OCI-LY7 (cell line): Measurements from ENCODE around the gene NXF1. TPM values are rescaled to one million over a fixed set of nuclear protein-coding genes. Genes with fewer than 3 reads are reported as not detected.
A peak's percentile ranks its signal among the peaks of the same experiment; 100 is the strongest.

Experiments used
- BruUV-seq: library from RNA; stranded (reverse); fragments of 400-500 nt; replicated peaks from 2 replicates; lab custom pipeline; 2021; lab: Mats Ljungman, UMichigan
- CTCF ChIA-PET: fragments of 300-600 bp; sonication (Branson Sonifier 250); formaldehyde crosslinking; loops from one replicate; lab custom pipeline; 2022; ENCODE audit warnings: antibody characterized with exemption; ENCODE audit not compliant: unreplicated experiment; lab: Charles Lee
- POLR2A ChIA-PET: fragments of 300-600 bp; sonication (Branson Sonifier 250); formaldehyde crosslinking; loops from one replicate; lab custom pipeline; 2022; ENCODE audit warnings: antibody characterized with exemption; lab: Charles Lee
- DNase-seq: peaks from one replicate; pipeline ENCODE4 v3.0.0-alpha.2; 2015; ENCODE audit warnings: low spot score
- H2AFZ ChIP-seq: fragments of 200-600 bp; sonication (generic), shearing (Covaris generic); 2 replicates; pipeline ENCODE4 v1.6.1; 2014; ENCODE audit warnings: mild to moderate bottlenecking, antibody characterized with exemption, low read length, moderate library complexity
- H3K27ac ChIP-seq: fragments of 200-600 bp; sonication (generic); 2 replicates; pipeline ENCODE4 v1.5.1; 2014; ENCODE audit warnings: mixed run types, low read depth, mild to moderate bottlenecking, moderate library complexity, low read length, inconsistent platforms; ENCODE audit not compliant: poor library complexity, severe bottlenecking
- H3K36me3 ChIP-seq: fragments of 200-600 bp; sonication (generic); 2 replicates; pipeline ENCODE4 v1.6.1; 2014; ENCODE audit warnings: mild to moderate bottlenecking, antibody characterized with exemption, low read length, moderate library complexity, mixed read lengths; ENCODE audit not compliant: insufficient read depth
- H3K4me1 ChIP-seq: fragments of 200-600 bp; sonication (generic); 2 replicates; pipeline ENCODE4 v1.5.1; 2014; ENCODE audit warnings: mild to moderate bottlenecking, low read length; ENCODE audit not compliant: insufficient read depth, poor library complexity, severe bottlenecking
- H3K4me2 ChIP-seq: fragments of 200-600 bp; sonication (generic); 2 replicates; pipeline ENCODE4 v1.6.1; 2014; ENCODE audit warnings: mild to moderate bottlenecking, low read length
- H3K4me3 ChIP-seq: fragments of 200-600 bp; sonication (generic); 2 replicates; pipeline ENCODE4 v1.5.1; 2014; ENCODE audit warnings: mild to moderate bottlenecking, low read depth, low read length; ENCODE audit not compliant: poor library complexity, severe bottlenecking
- H3K79me2 ChIP-seq: fragments of 200-600 bp; sonication (generic); 2 replicates; pipeline ENCODE4 v1.6.1; 2016; ENCODE audit warnings: low read depth, mild to moderate bottlenecking, low read length, moderate library complexity, mixed read lengths; ENCODE audit not compliant: insufficient read depth
- H3K9me2 ChIP-seq: fragments of 200-600 bp; sonication (generic); 2 replicates; pipeline ENCODE4 v1.6.1; 2016; ENCODE audit warnings: mild to moderate bottlenecking, low read length, mixed read lengths; ENCODE audit not compliant: insufficient read depth
- H3K9me3 ChIP-seq: fragments of 200-600 bp; sonication (generic); 2 replicates; pipeline ENCODE4 v1.6.1; 2014; ENCODE audit warnings: mild to moderate bottlenecking, mixed run types, low read length, mixed read lengths
- H4K20me1 ChIP-seq: fragments of 200-600 bp; sonication (generic); 2 replicates; pipeline ENCODE4 v1.6.1; 2014; ENCODE audit warnings: mild to moderate bottlenecking, antibody characterized with exemption, low read length, moderate library complexity, mixed read lengths; ENCODE audit not compliant: insufficient read depth
- CTCF ChIP-seq: fragments of 200-600 bp; sonication (generic); conservative IDR thresholded peaks from 2 replicates; pipeline ENCODE4 v1.5.1; 2014; ENCODE audit warnings: mild to moderate bottlenecking, antibody characterized with exemption, low read length, moderate library complexity, mixed read lengths
- EZH2phosphoT487 ChIP-seq: fragments of 200-600 bp; sonication (generic); IDR thresholded peaks from 2 replicates; pipeline ENCODE4 v1.6.1; 2018; ENCODE audit warnings: low read depth, borderline replicate concordance, mild to moderate bottlenecking, mixed run types, antibody characterized with exemption, low read length, moderate library complexity, mixed read lengths
- intact Hi-C: fragments of 100-400 bp; cut with micrococcal nuclease; formaldehyde crosslinking; loops from one replicate; pipeline ENCODE4 v1.10.0; 2022; ENCODE audit not compliant: unreplicated experiment
- total RNA-seq, 2 experiments: library from RNA; depleted of rRNA in 1 of 2; stranded (reverse); fragments of >200 nt in 1 of 2; shearing (Covaris generic) in 1 of 2; gene quantifications; 2 replicates each; pipeline ENCODE4 v1.2.3, GENCODE V29; 2014 to 2022

The NXF1 gene
- total RNA-seq, 2 experiments from 2014 or later = 53.3 to 62.0 TPM

- ChIA-PET POLR2A (interaction anchor here (0.6 to 1.9 kb wide), 18 partner anchors 9 to 248 kb away, joined by 3 to 11 read pairs (median 4); partner anchors contain the start of genes C11orf98, CSKMT, TAF6L and TUT1), CTCF (interaction anchor here (0.9 to 1.1 kb wide), 3 partner anchors 10 to 37 kb away, joined by 3 to 4 read pairs (median 3); no protein-coding TSS in a partner anchor)
- BruUV-seq = no TSS peak
- Histone ChIP-seq H4K20me1 (peaks cover 8% of the 10 kb centered on the region; the same call in 1 of the 2 replicates), H3K4me3 (peak overlapping the region; percentile 89), H3K9me3 (no peaks in the 10 kb centered on the region), H2AFZ (peak overlapping the region; percentile 70), H3K36me3 (peaks cover 27% of the 10 kb centered on the region), H3K79me2 (peaks cover 23% of the 10 kb centered on the region), H3K4me2 (peak overlapping the region; percentile 92), H3K4me1 (peaks cover 31% of the 10 kb centered on the region), H3K9me2 (no peaks in the 10 kb centered on the region), H3K27ac (peak overlapping the region; percentile 77)
- intact Hi-C loops = loop anchor here (1.0 to 2.0 kb wide), 3 partner anchors 19 to 56 kb away; partner anchors contain the start of genes TMEM179B and WDR74
- TF ChIP-seq CTCF (no peak), EZH2phosphoT487 (no peak)
- DNase-seq = peak; percentile 52
Measured at GRCh38 chr11:62805961-62806441, 761 bp upstream of the NXF1 start.

GRCh38 chr11:62804310-62805075, 747 bp downstream of the NXF1 start:
- no peak overlapping the region for H2AFZ ChIP-seq
- H3K4me2 ChIP-seq = peak overlapping the region; percentile 98
- peak overlapping the region; percentile 77 for H3K27ac ChIP-seq
- peaks cover 31% of the 10 kb centered on the region for H3K4me1 ChIP-seq
- H3K36me3 ChIP-seq = peaks cover 40% of the 10 kb centered on the region
- DNase-seq = peak; percentile 44
- no peak for TF ChIP-seq EZH2phosphoT487
- TF ChIP-seq CTCF = no peak
- H3K4me3 ChIP-seq = peak overlapping the region; percentile 89
- no peaks in the 10 kb centered on the region for H3K9me3 ChIP-seq
- peaks cover 23% of the 10 kb centered on the region for H3K79me2 ChIP-seq
- peaks cover 8% of the 10 kb centered on the region; the same call in 1 of the 2 replicates for H4K20me1 ChIP-seq
- CTCF ChIA-PET = no interaction called here
- BruUV-seq = TSS peak; percentile 79
- intact Hi-C loops = loop anchor here (1.0 to 2.0 kb wide), 3 partner anchors 18 to 58 kb away; partner anchors contain the start of genes TMEM179B and WDR74
- H3K9me2 ChIP-seq = no peaks in the 10 kb centered on the region
- POLR2A ChIA-PET = interaction anchor here (1.0 to 1.4 kb wide), 5 partner anchors 10 to 77 kb away, joined by 3 to 5 read pairs (median 3); partner anchors contain the start of gene HNRNPUL2
